PFSK-1 (cell line): ENCODE measurements around the gene PFN4.

Source experiments
- FOXP2 ChIP-seq: optimal IDR thresholded peaks from 2 replicates; pipeline ENCODE3; 2011; ENCODE audit warnings: borderline replicate concordance, control low read depth, inconsistent platforms; ENCODE audit not compliant: insufficient read depth; ENCODE audit errors: extremely low read length, extremely low read depth
- POLR2AphosphoS5 ChIP-seq: IDR thresholded peaks from 2 replicates; pipeline ENCODE4 v1.6.1; 2012; ENCODE audit warnings: low read depth, mild to moderate bottlenecking, control low read depth, low read length, moderate library complexity
- SIN3A ChIP-seq: IDR thresholded peaks from 2 replicates; pipeline ENCODE4 v1.6.1; 2012; ENCODE audit warnings: mild to moderate bottlenecking, low read length, moderate library complexity, borderline replicate concordance; ENCODE audit not compliant: insufficient read depth
- TAF1 ChIP-seq: IDR thresholded peaks from 2 replicates; pipeline ENCODE4 v1.6.1; 2012; ENCODE audit warnings: low read length, control low read depth, borderline replicate concordance; ENCODE audit not compliant: insufficient read depth
- TF ChIP-seq, protein P1 (sequence below), 2 experiments: IDR thresholded peaks; 2 replicates each; pipeline versions ENCODE4 v1.6.1 to v1.8.0; 2011 to 2012; ENCODE audit warnings: low read depth in 2 of 2, low read length in 2 of 2, control low read depth in 1 of 2, inconsistent platforms in 1 of 2, mild to moderate bottlenecking in 1 of 2, moderate library complexity in 1 of 2; ENCODE audit not compliant: insufficient read depth in 1 of 2

Gene PFN4

GRCh38 chr2:24077535-24077877 lies 45.6 kb downstream of the PFN4 start:
- peak; percentile 11; the same call in 1 of the 2 replicates for TF ChIP-seq POLR2AphosphoS5
- TF ChIP-seq, protein P1, sequence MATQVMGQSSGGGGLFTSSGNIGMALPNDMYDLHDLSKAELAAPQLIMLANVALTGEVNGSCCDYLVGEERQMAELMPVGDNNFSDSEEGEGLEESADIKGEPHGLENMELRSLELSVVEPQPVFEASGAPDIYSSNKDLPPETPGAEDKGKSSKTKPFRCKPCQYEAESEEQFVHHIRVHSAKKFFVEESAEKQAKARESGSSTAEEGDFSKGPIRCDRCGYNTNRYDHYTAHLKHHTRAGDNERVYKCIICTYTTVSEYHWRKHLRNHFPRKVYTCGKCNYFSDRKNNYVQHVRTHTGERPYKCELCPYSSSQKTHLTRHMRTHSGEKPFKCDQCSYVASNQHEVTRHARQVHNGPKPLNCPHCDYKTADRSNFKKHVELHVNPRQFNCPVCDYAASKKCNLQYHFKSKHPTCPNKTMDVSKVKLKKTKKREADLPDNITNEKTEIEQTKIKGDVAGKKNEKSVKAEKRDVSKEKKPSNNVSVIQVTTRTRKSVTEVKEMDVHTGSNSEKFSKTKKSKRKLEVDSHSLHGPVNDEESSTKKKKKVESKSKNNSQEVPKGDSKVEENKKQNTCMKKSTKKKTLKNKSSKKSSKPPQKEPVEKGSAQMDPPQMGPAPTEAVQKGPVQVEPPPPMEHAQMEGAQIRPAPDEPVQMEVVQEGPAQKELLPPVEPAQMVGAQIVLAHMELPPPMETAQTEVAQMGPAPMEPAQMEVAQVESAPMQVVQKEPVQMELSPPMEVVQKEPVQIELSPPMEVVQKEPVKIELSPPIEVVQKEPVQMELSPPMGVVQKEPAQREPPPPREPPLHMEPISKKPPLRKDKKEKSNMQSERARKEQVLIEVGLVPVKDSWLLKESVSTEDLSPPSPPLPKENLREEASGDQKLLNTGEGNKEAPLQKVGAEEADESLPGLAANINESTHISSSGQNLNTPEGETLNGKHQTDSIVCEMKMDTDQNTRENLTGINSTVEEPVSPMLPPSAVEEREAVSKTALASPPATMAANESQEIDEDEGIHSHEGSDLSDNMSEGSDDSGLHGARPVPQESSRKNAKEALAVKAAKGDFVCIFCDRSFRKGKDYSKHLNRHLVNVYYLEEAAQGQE (IDR thresholded peaks at IDR 0.05; ENCODE audit: insufficient read depth in 1 of 2, low read depth in 2 of 2, low read length in 2 of 2) = no peak
- TF ChIP-seq TAF1 = no peak

- TF ChIP-seq POLR2AphosphoS5 (0 out of 2 replicates have a peak, but pooled peaks have one; percentile 5), TAF1 (no peak)
Measured at GRCh38 chr2:24076849-24077534, 46.1 kb downstream of the PFN4 start.

DNA sequence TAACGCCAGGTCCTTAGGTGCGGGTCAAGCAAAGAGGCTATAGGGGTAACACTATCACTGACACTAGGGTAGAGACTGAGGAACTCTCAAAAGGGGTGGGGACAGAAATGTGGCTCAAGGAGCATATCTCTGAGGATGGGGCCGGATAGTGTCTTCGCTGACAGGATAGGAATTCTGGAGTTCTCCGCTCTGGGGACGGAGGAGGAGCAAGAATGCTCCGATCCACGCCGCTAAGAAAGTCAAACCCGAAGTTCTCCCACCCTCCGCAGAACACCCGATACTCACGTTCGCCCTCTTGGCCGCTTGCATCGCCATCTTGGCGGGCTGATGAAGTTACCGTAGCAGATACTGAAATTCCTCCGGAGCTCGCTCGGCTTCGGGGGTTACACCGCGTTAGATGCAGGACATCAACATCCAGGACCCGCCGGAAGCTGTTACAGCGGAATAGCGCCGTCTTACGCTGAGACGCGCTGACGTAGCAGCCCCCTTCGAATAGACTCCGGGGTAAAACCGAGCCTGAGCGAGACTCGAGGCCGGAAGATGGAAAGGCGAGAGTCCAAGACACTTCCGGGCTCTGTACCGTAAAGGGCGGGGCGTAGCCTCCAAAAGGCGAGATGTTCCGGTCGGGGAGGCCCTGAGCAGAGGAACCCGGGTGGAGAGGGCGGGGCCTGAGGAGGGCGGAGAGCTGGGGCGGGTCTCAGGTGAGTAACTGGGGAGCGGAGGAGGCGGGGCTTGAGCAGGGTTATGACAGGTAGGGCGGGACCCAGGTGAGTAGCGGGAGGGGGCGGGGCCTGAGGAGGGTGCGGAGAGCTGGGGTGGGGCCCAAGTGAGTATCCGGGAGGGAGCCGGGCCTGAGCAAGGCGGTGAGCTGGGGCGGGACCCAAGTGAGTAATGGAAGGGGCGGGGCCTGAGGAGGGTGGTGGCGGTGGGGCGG lies 47.0 kb downstream of the PFN4 start, which contains the start of gene SF3B6:
SF3B6 (minus strand) TSS at position 412 of the 934 bp plus-strand sequence; CDS start at position 315, 97 bp downstream.
- TF ChIP-seq TAF1 = peak; percentile 88; the same call in 1 of the 2 replicates
- peak; percentile 9; the same call in 1 of the 2 replicates for TF ChIP-seq SIN3A
- TF ChIP-seq, protein P1 (IDR thresholded peaks at IDR 0.05; ENCODE audit: insufficient read depth in 1 of 2, low read depth in 2 of 2, low read length in 2 of 2) = peak; percentile 11 to 26; a peak in 2 of 4 replicates
- TF ChIP-seq POLR2AphosphoS5 = peak; percentile 89
- TF ChIP-seq FOXP2 = peak; percentile 98

DNA sequence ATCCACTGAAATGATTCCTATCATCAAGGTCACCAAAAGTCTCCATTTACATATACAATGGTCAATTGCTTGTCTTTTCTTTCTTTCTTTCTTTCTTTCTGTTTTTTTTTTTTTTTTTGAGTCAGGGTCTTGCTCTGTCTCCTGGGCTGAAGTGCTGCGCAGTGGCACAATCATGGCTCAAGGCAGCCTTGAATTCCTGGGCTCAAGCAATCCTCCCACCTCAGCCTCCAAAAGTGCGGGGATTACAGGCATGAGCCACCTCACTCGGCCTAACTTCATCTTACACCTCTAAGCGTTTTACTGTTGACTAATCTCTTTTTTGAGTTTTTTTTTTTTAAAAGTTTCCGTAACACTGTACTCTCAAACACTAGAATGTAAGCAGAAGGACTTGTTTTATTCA lies 47.9 kb downstream of the PFN4 start:
- TF ChIP-seq, protein P1 (IDR thresholded peaks at IDR 0.05; ENCODE audit: insufficient read depth in 1 of 2, low read depth in 2 of 2, low read length in 2 of 2) = no peak
- no peak for TF ChIP-seq TAF1
- no peak for TF ChIP-seq POLR2AphosphoS5
- no peak for TF ChIP-seq FOXP2
- TF ChIP-seq SIN3A = no peak

DNA sequence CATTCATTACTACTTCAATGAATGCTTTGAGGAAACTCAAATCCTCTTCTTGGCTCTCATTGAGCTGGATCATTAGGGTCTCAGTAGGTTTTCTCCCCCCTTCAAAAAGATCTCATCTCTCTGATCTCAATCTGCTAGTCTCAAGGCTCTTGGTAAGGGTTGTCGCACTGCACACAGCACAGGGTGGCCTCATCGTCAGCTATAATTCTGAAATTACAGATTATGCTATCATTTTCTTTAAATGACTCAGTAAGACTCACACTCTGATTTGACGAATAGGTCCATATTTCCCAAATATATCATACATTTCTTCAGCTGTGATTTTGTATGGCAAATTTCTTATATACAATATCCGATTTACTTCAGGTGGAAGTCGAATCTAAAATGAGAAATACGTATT lies 49.3 kb downstream of the PFN4 start:
- no peak for TF ChIP-seq FOXP2
- no peak for TF ChIP-seq SIN3A
- no peak for TF ChIP-seq TAF1
- no peak for TF ChIP-seq POLR2AphosphoS5
- TF ChIP-seq, protein P1 (IDR thresholded peaks at IDR 0.05; ENCODE audit: insufficient read depth in 1 of 2, low read depth in 2 of 2, low read length in 2 of 2) = no peak
